GM19239 (cell line): Measurements from ENCODE around the gene CDKN2A.

Source experiments
- DNase-seq: peaks from one replicate; pipeline ENCODE4 v3.0.0; 2011; ENCODE audit warnings: low spot score; ENCODE audit not compliant: insufficient read length
- FAIRE-seq: peaks from 2 replicates; lab custom pipeline; 2011; peaks lifted over from hg19 to GRCh38; lab: Jason Lieb, UNC

The CDKN2A gene

DNA sequence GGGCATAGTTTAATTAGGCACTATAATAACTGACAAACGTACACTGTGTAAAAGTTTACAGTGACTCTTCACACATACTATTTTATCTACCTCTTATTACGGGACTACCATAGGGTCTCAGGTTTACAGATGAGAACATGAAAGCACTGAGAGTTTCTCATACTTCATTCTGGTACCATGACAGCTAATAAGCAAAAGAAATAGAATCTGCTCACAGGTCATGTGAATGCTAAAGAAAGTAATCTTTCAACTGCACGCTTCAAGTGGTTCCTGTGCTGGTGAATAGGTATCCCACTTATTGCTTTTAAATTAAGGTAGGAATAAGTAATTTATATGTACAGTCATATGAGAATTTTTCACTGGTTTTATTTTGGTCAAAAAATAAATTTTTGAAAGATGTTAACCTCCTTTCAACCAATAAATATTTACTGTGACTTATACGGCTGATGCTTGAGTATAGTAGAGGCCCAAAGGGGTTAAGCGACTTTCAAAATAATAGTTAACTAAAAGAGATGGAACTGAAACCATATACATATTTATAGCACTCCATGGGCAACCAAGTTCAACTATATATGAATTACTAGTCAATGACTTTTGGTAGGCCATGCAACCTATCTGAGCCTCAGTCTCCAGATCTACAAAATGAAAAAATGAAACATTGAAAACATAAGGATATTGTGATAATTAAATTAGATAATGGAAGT lies 8.1 kb downstream of the CDKN2A start:
- FAIRE-seq, result peak; percentile 84
- DNase-seq, result no peak

DNA sequence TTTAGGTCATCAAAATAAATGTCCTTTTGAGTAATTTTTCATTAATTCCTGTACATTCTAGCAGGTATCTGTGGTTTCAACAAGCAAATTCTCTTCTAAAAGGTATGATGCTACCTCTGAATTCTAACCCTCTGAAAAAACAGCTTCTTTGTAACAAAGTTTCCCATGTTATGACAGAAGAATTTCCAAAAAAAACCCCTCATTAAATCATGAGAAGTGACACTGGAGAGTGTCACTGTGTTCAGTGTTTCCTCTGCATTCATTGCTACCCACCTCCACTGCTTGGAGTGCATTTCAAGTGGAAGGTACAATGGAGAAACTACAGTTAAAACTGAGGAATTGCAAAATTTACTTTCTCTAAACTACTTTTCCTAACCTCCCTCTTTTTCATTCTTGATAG lies 10.1 kb downstream of the CDKN2A start:
- DNase-seq, result no peak
- FAIRE-seq, result no peak

DNA sequence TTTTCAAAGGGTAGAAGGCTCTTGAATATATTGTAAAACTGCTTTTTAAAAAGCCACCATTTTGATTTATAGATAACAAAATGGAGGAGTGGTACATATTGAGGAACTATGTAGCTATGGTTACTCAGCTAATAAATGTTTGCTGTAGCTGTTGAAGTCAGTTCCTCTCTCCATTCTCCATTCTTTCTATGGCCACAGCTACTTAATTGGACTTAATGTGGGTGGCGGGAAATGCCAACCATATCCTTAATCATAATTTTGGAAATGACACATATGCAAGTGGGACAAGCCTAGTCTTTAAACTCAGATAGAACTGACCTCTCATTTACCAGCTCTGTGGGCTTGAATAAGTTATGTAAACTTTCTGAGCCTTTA lies 10.6 kb downstream of the CDKN2A start:
- FAIRE-seq (peak; percentile 21), DNase-seq (no peak)

DNA sequence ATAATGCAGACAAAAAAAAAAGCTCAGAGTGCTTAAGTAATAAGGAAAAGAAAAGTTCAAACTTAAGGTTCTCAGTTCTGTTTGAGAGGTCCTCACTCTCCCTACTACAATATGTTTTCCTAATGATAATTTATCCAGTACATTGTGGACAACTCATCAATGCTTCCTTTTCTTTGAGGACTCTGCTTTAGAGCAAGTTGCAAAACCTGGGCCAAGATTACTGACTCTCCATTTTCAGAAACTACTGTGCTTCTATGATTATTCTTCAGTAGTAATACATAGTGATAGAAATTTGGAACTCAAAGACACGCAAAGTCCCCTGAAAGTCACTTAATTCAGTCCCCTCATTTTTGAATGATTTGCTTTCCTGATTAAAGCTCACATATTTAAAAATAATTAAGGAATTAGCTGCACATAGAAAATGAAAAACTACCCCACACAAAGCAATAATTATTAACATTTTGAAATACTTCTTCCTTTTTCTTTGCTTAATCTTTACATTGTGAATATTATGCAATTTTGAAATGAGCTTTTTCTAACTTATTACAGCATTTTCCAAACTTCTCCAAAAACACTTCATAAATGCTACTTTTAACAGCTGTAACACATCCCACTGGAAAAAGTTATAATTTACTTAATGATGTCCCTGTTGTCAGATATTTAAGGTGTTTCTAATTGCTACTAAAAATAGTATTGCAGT lies 11.2 kb downstream of the CDKN2A start:
- FAIRE-seq (no peak), DNase-seq (no peak)

DNA sequence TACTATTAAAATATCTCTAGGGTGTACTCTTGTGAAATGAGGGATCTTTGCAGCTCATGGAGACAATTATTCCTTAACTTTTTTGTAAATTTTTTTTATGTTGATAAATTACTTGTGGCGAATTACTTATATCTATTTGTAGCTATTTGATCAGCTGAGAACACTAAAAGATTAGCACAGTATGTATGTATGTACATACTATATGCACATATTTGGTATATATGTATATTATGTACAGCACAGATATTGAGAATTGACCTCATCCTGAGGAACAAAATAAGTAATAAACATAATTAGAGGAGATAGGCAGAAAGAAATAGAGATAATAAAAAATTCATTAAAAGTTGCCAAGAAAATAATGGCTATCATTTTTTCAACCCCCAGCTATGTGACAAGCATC lies 11.8 kb downstream of the CDKN2A start:
- DNase-seq (no peak), FAIRE-seq (no peak)

DNA sequence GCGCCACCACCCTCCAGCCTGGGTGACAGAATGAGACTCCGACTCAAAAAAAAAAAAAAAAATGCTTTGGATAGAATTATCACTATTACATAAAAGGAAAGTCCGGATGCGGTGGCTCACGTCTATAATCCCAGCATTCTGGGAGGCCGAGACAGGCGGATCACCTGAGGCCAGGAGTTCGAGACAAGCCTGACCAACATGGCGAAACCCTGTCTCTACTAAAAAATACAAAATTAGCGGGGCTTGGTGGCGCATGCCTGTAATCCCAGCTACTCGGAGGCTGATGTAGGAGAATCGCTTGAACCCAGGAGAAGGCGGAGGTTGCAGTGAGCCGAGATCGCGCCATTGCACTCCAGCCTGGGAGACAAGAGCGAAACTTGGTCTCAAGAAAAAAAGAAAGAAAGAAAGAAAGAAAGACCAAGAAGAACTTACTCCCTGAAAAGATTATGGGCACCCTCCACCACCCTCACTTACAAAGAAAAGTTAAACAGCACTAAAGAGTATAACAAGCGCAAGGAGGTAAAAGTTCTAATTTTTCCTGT lies 17.8 kb downstream of the CDKN2A start:
- no peak for DNase-seq
- no peak for FAIRE-seq

DNA sequence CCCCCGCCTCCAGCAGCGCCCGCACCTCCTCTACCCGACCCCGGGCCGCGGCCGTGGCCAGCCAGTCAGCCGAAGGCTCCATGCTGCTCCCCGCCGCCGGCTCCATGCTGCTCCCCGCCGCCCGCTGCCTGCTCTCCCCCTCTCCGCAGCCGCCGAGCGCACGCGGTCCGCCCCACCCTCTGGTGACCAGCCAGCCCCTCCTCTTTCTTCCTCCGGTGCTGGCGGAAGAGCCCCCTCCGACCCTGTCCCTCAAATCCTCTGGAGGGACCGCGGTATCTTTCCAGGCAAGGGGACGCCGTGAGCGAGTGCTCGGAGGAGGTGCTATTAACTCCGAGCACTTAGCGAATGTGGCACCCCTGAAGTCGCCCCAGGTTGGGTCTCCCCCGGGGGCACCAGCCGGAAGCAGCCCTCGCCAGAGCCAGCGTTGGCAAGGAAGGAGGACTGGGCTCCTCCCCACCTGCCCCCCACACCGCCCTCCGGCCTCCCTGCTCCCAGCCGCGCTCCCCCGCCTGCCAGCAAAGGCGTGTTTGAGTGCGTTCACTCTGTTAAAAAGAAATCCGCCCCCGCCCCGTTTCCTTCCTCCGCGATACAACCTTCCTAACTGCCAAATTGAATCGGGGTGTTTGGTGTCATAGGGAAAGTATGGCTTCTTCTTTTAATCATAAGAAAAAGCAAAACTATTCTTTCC lies 19.3 kb downstream of the CDKN2A start:
- FAIRE-seq, result peak; percentile 76
- DNase-seq, result no peak

DNA sequence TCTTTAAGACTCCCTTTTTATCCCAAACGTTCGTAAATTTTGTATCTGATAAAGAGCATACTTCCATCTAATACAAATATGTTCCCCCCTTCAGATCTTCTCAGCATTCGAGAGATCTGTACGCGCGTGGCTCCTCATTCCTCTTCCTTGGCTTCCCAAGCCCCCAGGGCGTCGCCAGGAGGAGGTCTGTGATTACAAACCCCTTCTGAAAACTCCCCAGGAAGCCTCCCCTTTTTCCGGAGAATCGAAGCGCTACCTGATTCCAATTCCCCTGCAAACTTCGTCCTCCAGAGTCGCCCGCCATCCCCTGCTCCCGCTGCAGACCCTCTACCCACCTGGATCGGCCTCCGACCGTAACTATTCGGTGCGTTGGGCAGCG lies 19.9 kb downstream of the CDKN2A start:
- no peak for DNase-seq
- peak; percentile 8 for FAIRE-seq

DNA sequence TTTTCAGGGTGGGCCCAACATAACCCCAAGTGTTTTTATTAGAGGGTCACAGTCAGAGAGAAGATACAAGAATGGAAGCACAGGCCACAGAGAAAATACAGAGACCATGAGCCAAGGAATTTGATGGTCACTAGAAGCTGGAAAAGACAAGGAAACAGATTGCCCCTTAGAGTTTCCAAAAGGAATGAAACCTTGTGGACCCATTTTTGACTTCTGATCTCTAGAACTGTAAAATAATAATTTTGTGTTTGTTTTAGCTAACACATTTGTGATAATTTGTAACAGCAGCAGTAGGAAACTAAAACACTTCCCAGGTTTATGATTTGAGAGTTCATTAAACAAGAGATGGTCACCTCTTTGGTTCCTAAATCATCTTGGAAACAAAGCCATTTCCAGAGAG lies 21.8 kb downstream of the CDKN2A start:
- FAIRE-seq (no peak), DNase-seq (no peak)

DNA sequence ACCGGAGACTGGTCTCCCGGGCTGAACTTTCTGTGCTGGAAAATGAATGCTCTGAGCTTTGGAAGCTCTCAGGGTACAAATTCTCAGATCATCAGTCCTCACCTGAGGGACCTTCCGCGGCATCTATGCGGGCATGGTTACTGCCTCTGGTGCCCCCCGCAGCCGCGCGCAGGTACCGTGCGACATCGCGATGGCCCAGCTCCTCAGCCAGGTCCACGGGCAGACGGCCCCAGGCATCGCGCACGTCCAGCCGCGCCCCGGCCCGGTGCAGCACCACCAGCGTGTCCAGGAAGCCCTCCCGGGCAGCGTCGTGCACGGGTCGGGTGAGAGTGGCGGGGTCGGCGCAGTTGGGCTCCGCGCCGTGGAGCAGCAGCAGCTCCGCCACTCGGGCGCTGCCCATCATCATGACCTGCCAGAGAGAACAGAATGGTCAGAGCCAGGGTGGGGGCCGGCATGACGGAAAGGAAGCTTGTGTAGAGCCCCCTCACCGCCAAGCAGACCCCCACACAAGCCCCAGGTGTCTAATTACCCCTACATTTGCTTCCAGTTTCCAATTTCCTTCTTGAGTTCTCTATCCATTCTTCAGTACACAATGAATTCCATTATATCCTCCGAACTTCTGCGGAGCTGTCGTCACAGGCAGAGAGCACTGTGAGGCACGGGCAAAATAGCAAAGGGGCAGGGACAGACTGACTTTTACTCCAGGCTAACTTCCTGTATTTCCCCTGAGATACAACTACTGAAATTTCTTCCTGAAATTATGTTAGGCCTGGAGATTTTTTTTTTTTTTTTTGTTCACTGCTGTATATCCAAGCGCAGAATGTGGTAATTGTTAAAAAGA lies 23.2 kb downstream of the CDKN2A start:
- FAIRE-seq, result no peak

DNA sequence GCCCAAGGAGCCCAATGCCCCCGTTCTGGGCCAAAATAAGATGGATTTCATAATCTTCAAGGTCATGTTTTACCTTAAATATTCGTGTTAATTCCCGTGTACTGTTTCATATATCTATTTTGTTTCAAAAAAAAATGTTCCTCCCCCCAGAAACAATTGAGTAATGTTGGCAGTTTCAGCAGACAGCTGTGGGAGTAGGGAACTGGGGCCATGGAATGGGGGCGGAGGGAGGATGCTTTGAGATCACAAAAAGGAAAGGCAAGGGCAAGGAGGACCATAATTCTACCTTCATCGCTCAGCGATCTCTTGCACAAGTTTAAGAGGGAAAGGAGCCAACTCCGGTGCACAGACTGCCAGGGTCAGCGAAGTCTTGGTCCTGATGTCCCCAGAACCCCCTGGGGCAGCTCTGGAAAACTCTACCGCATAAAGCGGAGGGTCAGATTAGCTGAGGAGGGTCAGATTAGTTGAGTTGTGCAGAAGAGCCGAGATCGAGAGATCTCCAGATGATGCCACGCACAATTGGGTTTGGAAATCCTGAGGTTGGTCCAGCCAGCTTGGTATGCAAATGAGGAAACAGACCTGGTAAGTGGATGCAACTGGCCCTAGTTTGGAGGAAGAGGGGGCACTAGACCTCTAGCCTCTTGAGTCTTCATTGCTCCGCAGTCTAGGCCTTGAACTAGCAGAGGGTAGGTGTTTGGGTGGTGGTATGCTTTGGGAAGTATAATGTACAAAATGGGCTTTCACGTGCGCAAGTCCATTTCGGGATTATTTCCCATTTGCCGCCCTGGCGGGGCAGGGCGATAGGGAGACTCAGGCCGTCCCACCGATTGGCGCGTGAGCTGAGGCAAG lies 24.0 kb downstream of the CDKN2A start:
- no peak for FAIRE-seq
- DNase-seq, result no peak

More for the DNA sequence above, 23.2 kb downstream of the CDKN2A start:
- DNase-seq, result no peak

DNA sequence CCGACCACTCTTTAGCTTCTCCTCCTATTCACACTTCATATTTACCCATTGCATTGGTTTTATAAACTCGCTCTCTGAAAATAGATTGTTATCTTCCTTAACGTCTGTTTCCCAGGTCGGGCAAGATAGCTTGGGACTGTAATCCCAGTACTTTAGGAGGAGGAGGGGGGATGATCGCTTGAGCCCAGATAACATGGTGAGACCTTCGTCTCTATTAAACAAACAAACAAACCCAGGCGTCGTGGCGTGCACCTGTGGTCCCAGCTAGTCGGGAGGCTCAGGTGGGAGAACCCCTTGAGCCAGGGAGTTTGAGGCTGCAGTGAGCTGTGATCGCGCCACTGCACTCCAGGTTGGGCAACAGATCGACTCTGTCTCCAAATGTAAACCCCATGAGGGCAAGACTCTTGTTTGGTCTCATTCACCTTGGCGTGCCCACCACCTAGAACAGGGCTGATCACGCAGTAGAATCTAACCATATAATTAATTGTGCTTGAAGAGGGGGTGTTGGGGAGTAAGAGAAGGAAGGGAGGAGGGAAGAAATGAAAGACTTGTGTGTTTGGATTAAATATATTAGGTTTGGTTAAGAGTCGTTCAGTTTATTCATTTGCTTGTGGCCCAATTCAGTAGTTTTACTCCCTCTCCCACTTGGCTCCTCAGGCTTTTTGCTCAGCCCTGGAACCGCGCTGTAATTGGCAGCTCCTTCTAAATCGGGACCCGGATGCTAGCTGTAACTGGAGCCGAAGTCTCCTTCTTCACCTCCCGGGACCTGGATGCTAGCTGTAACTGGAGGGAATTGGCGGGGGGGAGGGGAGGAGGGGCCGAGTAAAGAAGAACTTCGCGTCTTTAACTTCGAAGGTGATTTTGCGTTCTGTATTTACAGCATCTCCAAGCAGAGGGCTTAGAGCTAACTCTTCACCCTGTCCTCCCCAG lies 24.9 kb downstream of the CDKN2A start:
- no peak for DNase-seq
- no peak for FAIRE-seq

DNA sequence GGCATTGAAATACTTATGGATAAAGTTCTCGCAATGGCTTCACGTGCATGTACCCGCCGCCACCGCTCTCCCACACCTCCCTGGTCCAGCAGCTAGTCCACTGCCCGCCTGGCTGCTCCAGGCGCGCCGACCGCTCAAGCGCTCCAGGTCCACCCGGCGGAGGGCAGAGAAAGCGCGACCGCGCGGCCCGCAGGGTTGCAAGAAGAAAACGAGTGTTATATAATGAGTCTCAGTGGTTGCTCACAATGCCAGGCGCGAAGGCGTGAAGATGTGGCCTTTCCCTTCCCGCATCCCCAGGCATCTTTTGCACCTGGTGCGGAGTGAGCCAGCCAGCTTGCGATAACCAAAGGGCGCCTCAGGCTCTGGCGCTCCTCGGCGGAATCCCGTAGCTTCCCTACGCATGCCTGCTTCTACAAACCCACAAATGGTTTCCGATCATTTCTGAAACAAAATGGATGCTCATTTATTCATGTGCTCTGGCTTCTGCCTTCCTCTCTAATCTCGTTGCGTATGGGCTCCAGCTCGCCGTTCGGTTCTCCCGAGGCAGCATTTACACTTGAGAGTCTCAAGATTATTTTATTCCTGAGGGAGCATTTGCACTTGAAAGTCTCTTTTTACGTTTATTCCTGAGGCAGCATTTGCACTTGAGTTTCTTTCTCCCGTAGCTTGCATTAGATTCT lies 25.7 kb downstream of the CDKN2A start:
- DNase-seq (no peak), FAIRE-seq (no peak)

DNA sequence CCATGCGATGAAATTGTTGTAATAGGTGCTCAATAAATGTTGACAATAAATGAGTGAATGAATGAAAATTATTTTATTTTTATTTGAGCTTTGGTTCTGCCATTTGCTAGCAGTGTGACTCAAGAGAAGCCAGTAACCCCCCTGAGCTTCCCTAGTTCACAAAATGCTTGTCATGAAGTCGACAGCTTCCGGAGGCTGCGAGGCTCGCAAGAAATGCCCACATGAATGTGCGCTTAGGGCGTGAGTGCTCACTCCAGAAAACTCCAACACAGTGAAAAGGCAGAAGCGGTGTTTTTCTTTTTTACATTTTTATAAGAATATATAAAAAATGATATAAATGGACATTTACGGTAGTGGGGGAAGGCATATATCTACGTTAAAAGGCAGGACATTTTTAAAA lies 26.5 kb downstream of the CDKN2A start:
- FAIRE-seq (no peak), DNase-seq (no peak)

DNA sequence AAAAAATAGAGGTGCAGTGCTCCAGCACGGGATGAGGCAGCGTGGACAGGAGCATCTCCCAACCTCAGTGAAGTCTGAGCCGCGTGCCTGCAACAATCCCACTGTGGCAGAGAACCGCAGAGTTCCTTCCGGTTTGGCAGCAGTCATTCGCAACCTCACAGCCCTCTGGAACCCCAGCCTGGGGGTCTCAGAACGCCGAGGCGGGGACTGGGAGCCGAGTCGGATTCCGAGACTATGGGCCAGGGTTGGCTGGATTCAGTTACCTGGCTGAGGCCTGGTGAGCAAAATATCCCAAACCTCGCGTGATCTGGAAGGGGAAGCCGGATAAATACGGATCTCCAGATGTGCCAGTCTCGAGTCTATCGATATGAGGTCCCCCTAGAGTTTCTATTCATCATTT lies 27.0 kb downstream of the CDKN2A start:
- FAIRE-seq (no peak), DNase-seq (no peak)

DNA sequence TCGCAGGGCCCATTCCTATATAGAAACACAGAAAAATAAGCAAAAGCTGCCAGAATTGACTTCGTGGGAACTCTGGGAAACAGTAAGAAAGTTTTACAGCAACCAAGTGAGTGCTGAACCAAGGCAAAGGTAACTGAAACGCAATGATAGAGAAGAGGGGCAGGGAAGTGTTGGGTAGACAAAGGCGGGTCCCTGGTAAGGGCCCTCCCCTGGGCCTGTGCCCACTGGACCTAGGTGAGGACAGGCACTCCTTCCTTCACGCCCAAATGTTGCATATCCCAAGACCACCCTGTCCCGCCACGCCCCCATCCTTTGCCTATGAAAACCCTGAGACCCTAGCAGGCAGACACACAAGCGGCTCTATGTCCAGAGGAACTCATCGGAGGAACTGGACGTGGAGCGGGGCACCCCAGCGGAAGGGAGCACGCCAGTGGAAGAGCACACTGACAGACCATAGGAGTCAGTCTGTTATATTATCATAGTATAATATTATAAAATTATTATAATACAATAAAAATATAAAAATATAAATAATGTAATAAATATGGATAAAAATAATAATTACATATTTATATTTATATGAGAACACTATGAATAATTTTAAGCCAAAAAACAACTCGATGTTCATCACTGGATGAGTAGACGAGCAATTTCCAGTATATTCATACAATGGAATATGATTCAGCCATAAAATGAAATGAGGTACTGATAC lies 27.9 kb downstream of the CDKN2A start:
- DNase-seq (no peak), FAIRE-seq (no peak)

DNA sequence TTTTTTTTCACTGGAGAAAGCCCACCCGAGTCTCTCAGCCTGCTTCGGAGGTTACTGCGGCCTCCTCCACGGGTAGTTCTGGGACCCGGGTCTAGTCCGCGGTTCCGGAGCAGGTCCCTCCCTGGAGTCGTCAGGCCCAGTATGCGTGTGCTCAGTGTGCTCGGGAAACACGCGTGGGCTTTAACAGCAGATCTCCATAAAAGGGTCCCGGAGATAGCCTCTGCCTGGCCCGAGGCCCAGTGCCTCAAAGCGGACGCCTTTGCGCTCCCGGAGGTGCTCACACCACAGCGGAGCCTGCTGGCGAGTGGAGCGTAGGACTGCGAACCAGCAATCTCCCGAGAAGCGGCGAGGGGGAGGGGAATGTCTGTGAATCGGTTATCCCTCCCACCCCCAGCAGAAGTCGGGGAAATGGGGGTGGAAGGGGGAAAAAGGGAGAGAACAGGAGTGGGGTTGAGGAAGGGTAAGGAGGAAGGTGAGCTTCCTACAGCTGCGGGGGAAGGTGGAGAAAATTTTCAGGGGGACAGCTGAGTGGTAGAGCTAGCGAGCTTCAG lies 28.7 kb downstream of the CDKN2A start:
- FAIRE-seq, result no peak
- peak; percentile 64 for DNase-seq
